K562 (cell line): ENCODE measurements around the gene FRMPD1. TPM values are rescaled to one million over a fixed set of nuclear protein-coding genes. Genes with fewer than 3 reads are reported as not detected.

Source experiments
- DDX20 ChIP-seq: fragments of 450-650 bp; IDR thresholded peaks from 2 replicates; pipeline ENCODE4 v1.6.1; 2016; ENCODE audit warnings: missing genetic modification characterization, low read depth, mild to moderate bottlenecking, missing compliant biosample characterization, moderate library complexity
- FOSL1 ChIP-seq: fragments of 200-800 bp; sonication (Bioruptor generic); conservative IDR thresholded peaks from 2 replicates; pipeline ENCODE4 v1.6.1; 2016; ENCODE audit warnings: missing genetic modification characterization, missing compliant biosample characterization
- GATA2 ChIP-seq: sonication (generic); formaldehyde crosslinking; IDR thresholded peaks from 2 replicates; pipeline ENCODE4 v1.4.0; 2020; ENCODE audit warnings: mild to moderate bottlenecking, missing genetic modification reagents
- GTF2F1 ChIP-seq: IDR thresholded peaks from 2 replicates; pipeline ENCODE4 v1.6.1; 2011; ENCODE audit warnings: low read depth, low read length, improper control_type of control experiment
- HEY1 ChIP-seq: fragments of 250-450 bp; sonication (Bioruptor Pico); IDR thresholded peaks from 2 replicates; pipeline ENCODE4 v1.5.0; 2020; ENCODE audit warnings: mild to moderate bottlenecking, moderate library complexity, borderline replicate concordance
- JUND ChIP-seq, 2 experiments: IDR thresholded peaks; 2 replicates in 1 of 2; 3 replicates in 1 of 2; pipeline ENCODE4 v1.6.1; 2011; ENCODE audit warnings: borderline replicate concordance in 2 of 2, low read depth in 2 of 2, low read length in 2 of 2, improper control_type of control experiment in 1 of 2, missing biosample characterization in 1 of 2, missing genetic modification characterization in 1 of 2, missing genetic modification reagents in 1 of 2
- KDM1A ChIP-seq, 2 experiments: fragments of 450-650 bp; IDR thresholded peaks; 2 replicates each; pipeline ENCODE4 v1.6.1; 2016; ENCODE audit warnings: mild to moderate bottlenecking in 2 of 2
- MBD1 ChIP-seq: fragments of 250-450 bp; sonication (Bioruptor Pico); IDR thresholded peaks from 2 replicates; pipeline ENCODE4 v1.8.0; 2022; ENCODE audit warnings: inconsistent platforms
- MYNN ChIP-seq, 2 experiments: sonication (generic); formaldehyde crosslinking in 1 of 2; IDR thresholded peaks; 2 replicates each; pipeline versions ENCODE4 v1.5.0 to v1.6.1; 2016 to 2020; ENCODE audit warnings: antibody characterized with exemption in 1 of 2, missing genetic modification reagents in 1 of 2
- NKRF ChIP-seq: fragments of 450-650 bp; IDR thresholded peaks from 2 replicates; pipeline ENCODE4 v1.6.1; 2016; ENCODE audit warnings: borderline replicate concordance
- NONO ChIP-seq, 2 experiments: fragments of 200-400 bp in 1 of 2; fragments of 450-650 bp in 1 of 2; formaldehyde crosslinking in 1 of 2; IDR thresholded peaks; 2 replicates each; pipeline ENCODE4 v1.6.1; 2017; ENCODE audit warnings: low read depth in 2 of 2, mild to moderate bottlenecking in 2 of 2, moderate library complexity in 2 of 2, low read length in 1 of 2
- PKNOX1 ChIP-seq: fragments of 450-650 bp; IDR thresholded peaks from 2 replicates; pipeline ENCODE4 v1.6.1; 2016
- SAP30 ChIP-seq: fragments of 200-600 bp; sonication (generic); IDR thresholded peaks from 2 replicates; pipeline ENCODE4 v1.6.1; 2012; ENCODE audit warnings: borderline replicate concordance, low read depth, mild to moderate bottlenecking, moderate library complexity, low read length, control low read depth, inconsistent platforms; ENCODE audit not compliant: insufficient read depth, poor library complexity, severe bottlenecking
- STAT5B ChIP-seq: fragments of 250-450 bp; sonication (Bioruptor Pico); IDR thresholded peaks from 2 replicates; pipeline ENCODE4 v1.8.0; 2021; ENCODE audit warnings: mild to moderate bottlenecking, inconsistent platforms
- ZBTB34 ChIP-seq: fragments of 250-450 bp; sonication (Bioruptor Pico); IDR thresholded peaks from 2 replicates; pipeline ENCODE4 v1.8.0; 2021; ENCODE audit warnings: mild to moderate bottlenecking, moderate library complexity
- ZBTB5 ChIP-seq: fragments of 450-650 bp; IDR thresholded peaks from 2 replicates; pipeline ENCODE4 v1.6.1; 2017; ENCODE audit warnings: antibody characterized with exemption
- ZNF79 ChIP-seq: fragments of 250-450 bp; sonication (Bioruptor Pico); IDR thresholded peaks from 2 replicates; pipeline ENCODE4 v1.4.0; 2020; ENCODE audit warnings: low read depth, mild to moderate bottlenecking, moderate library complexity
- polyA plus RNA-seq, 8 experiments: library from polyadenylated mRNA; depleted of rRNA in 4 of 8; stranded (reverse) in 5 of 8; unstranded in 3 of 8; fragments of >200 nt; fragmentation: Nextera tagmentation in 2 of 8; fragmentation: Illumina TruSeq in 1 of 8; extraction: Ambion mirVana in 2 of 8; extraction: Trizol in 1 of 8; gene quantifications; 2 replicates each; pipeline versions ENCODE4 v1.2.1 to v1.2.3, GENCODE V29; 2011 to 2014; ENCODE audit warnings: inconsistent platforms in 1 of 8, missing spikeins in 1 of 8
- total RNA-seq, 7 experiments: library from RNA; depleted of rRNA in 6 of 7; stranded (reverse); fragments of >200 nt in 6 of 7; fragmentation: Illumina TruSeq in 2 of 7; extraction: Trizol in 2 of 7; gene quantifications; 2 replicates each; pipeline versions ENCODE4 v1.2.1 to v1.2.3, GENCODE V29; 2011 to 2021; ENCODE audit warnings: low replicate concordance in 1 of 7

FRMPD1 gene
- total and polyA plus RNA-seq, 9 of the 15 experiments (the other 6 are each of a cell fraction or from before 2014, with no cell fraction given): not detected

- TF ChIP-seq SAP30 (peak; percentile 89), DDX20 (tag) (no peak), JUND (IDR thresholded peaks at IDR 0.05; ENCODE audit: borderline replicate concordance, low read depth, low read length) (peak; percentile 53; the same call in 1 of the 2 replicates), JUND (tag; IDR thresholded peaks at IDR 0.05; ENCODE audit: borderline replicate concordance, low read depth, low read length) (peak; percentile 10; the same call in 1 of the 3 replicates), ZNF79 (no peak), PKNOX1 (peak; percentile 88), NKRF (peak; percentile 91), GATA2 (CRISPR knock-in tag) (no peak), STAT5B (CRISPR knock-in tag) (no peak), MYNN (IDR thresholded peaks at IDR 0.05) (no peak), MYNN (CRISPR knock-in tag; IDR thresholded peaks at IDR 0.05) (no peak; the same call in 1 of the 2 replicates), NONO (IDR thresholded peaks at IDR 0.05; ENCODE audit: low read depth in 2 of 2, low read length in 1 of 2) (no peak), KDM1A (IDR thresholded peaks at IDR 0.05) (no peak), ZBTB5 (peak; percentile 43; the same call in 1 of the 2 replicates), HEY1 (no peak), ZBTB34 (CRISPR knock-in tag) (no peak), MBD1 (CRISPR knock-in tag) (no peak), FOSL1 (tag) (peak; percentile 9; the same call in 1 of the 2 replicates), GTF2F1 (peak; percentile 15; the same call in 1 of the 2 replicates)
These were observed 134.1 kb downstream of the FRMPD1 start, which contains the start of gene EXOSC3 (continued) for GRCh38 chr9:37784616-37785483.
